GM12875 (cell line): Measurements from ENCODE around the gene ATXN7L1.

Experiments
- H3K4me3 ChIP-seq: one replicate; pipeline ENCODE4 v1.5.1; 2011; ENCODE audit warnings: low read depth, low read length, control low read depth
- TF ChIP-seq, protein P1 (sequence below): IDR thresholded peaks from 2 replicates; pipeline ENCODE4 v1.5.1; 2011; ENCODE audit warnings: low read depth, mild to moderate bottlenecking, control low read depth, inconsistent platforms, low read length, moderate library complexity, borderline replicate concordance; ENCODE audit not compliant: insufficient read depth

ATXN7L1 gene, protein sequence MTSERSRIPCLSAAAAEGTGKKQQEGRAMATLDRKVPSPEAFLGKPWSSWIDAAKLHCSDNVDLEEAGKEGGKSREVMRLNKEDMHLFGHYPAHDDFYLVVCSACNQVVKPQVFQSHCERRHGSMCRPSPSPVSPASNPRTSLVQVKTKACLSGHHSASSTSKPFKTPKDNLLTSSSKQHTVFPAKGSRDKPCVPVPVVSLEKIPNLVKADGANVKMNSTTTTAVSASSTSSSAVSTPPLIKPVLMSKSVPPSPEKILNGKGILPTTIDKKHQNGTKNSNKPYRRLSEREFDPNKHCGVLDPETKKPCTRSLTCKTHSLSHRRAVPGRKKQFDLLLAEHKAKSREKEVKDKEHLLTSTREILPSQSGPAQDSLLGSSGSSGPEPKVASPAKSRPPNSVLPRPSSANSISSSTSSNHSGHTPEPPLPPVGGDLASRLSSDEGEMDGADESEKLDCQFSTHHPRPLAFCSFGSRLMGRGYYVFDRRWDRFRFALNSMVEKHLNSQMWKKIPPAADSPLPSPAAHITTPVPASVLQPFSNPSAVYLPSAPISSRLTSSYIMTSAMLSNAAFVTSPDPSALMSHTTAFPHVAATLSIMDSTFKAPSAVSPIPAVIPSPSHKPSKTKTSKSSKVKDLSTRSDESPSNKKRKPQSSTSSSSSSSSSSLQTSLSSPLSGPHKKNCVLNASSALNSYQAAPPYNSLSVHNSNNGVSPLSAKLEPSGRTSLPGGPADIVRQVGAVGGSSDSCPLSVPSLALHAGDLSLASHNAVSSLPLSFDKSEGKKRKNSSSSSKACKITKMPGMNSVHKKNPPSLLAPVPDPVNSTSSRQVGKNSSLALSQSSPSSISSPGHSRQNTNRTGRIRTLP

DNA sequence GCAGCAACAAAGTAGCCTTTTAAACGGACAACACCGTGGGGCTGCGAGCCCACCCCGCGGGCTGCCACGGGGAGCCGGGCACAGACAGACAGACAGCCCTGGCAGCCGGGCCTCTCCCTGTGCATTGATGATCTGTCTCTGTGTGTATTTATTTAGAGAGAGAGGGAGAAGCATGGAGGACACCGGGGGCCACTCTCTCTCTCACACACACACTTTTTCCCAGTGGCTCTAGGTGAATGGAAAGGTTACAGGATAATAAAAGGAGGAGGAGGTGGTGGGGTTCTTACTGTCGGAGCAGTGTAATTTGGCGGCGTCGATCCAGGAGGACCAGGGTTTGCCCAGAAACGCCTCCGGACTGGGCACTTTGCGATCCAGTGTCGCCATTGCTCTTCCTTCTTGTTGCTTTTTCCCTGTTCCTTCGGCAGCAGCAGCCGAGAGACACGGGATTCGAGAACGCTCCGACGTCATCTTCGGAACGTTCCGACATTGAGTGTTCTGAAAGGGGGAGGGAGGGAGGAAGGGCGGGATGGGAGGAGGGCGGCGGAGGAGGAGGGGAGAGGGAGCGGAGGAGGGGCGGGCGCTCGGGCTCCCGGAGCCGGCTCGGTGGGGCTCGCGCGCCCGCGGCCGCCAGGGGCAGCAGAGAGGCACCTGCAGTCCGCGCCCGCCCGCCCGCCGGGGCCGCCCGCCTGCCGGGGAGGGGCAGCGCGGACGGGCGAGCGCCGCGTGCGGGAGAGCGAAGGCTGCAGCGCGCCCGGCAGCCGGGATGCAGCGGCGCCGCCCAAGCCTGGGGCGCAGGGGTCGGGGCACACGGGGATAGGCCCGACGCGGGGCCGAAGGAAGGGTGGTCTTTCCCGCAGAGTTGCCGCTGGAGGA, at the start of gene ATXN7L1:
Gene ATXN7L1, minus strand, starts transcription at position 509 of the 873 bp plus-strand sequence. Its CDS starts 41 bp downstream, at position 468.
- H3K4me3 ChIP-seq = peak within 1 kb of the TSS; percentile 38
- TF ChIP-seq, protein P1, sequence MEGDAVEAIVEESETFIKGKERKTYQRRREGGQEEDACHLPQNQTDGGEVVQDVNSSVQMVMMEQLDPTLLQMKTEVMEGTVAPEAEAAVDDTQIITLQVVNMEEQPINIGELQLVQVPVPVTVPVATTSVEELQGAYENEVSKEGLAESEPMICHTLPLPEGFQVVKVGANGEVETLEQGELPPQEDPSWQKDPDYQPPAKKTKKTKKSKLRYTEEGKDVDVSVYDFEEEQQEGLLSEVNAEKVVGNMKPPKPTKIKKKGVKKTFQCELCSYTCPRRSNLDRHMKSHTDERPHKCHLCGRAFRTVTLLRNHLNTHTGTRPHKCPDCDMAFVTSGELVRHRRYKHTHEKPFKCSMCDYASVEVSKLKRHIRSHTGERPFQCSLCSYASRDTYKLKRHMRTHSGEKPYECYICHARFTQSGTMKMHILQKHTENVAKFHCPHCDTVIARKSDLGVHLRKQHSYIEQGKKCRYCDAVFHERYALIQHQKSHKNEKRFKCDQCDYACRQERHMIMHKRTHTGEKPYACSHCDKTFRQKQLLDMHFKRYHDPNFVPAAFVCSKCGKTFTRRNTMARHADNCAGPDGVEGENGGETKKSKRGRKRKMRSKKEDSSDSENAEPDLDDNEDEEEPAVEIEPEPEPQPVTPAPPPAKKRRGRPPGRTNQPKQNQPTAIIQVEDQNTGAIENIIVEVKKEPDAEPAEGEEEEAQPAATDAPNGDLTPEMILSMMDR = peak; percentile 69

DNA sequence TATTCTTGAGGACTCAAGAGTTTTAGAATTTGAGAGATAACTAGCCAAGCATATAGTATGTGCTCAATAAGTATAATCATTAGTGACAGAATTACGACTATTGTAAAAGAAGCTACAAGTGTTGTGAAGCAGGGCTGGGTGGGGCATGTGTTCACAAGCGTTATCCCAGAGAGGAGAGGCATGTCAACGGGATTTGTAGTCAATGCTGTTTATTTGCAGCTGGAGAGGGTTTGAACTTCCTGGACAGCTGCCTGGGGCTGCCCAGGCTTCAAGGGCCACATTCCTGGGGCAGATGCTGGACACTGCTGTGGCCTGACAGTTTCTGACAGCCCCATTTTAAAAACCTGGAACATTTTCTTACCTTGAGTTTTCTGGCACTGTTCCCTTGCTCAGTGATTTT, 49.7 kb upstream of the ATXN7L1 start:
- TF ChIP-seq, protein P1 = no peak
- H3K4me3 ChIP-seq = no peak overlapping the region

DNA sequence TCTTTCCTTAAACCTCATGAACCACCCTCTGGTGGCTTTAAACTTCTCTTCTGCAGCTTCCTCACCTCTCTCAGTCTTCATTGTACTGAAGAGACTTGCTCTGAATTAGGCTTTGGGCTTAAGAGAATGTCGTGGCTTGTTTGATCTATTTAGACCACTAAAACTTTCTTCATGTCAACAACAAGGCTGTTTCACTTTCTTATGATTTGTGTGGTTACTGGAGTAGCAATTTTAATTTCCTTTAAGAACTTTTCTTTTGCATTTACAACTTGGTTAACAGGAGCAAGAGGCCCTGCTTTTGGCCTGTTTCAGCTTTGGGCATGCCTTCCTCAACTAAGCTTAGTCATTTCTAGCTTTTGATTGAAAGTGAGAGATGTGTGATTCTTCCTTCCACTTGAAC, 48.5 kb upstream of the ATXN7L1 start:
- no peak overlapping the region for H3K4me3 ChIP-seq
- TF ChIP-seq, protein P1 = no peak

DNA sequence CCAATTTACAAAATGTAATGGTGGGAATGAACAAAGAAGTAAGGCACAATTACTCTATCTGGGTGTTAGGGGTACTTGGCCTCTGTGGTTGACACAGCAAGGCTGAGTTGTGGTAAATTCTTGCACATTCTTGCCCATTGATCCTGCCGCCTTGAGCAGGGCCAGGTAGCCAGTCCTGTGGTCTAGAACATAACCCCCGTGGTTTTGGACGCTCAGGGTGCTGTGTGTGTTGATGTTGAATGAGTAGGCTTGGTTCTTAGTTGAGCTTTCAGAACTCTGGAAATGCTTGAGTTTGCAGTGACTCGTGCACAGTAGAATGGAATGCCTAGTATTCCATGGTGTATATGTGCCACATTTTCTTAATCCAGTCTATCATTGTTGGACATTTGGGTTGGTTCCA, 44.4 kb upstream of the ATXN7L1 start:
- TF ChIP-seq, protein P1 = no peak

DNA sequence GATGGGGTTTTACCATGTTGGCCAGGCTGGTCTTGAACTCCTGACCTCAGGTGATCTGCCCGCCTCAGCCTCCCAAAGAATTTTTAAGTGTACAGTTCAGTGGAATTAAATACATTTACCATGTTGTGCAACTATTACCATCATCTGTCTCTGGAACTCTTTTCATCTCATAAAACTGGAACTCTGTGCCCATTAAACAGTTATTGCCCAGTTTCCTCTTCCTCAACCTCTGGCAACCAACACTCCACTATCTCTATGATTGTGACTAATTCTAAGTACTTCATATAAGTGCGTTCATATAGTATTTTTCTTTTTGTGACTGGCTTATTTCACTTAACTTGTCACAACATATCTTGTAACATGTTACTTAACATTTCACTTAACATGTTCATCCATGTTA, 41.3 kb upstream of the ATXN7L1 start:
- TF ChIP-seq, protein P1 = no peak
- H3K4me3 ChIP-seq = no peak overlapping the region

More for the DNA sequence above, 44.4 kb upstream of the ATXN7L1 start:
- H3K4me3 ChIP-seq = no peak overlapping the region

DNA sequence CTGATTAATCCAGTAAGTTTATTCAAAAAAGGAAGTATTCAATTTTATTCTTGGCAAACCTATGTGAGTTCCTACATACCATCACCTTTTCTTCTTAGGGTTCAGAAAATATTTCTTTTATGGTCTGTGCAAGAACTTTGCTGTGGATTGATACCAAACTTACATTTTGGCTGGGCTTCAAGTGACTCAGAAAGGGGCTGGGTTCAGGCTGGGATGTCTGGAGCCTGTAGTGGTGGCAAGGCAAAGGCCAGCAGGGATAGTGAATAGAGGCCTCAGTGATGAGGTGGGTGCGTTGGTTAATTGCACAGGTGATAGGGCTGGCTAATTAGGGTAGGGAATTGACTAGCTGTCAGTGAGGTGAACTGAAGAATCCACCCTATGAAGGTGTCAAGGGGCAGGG, 40.2 kb upstream of the ATXN7L1 start:
- TF ChIP-seq, protein P1 = no peak
- H3K4me3 ChIP-seq = no peak overlapping the region
